Measurements from ENCODE around the gene DDN. TPM values are rescaled to one million over a fixed set of nuclear protein-coding genes. Genes with fewer than 3 reads are reported as not detected.

The DDN gene
- total RNA-seq, 1 experiment from 2014 or later: 0.17 TPM

DNA sequence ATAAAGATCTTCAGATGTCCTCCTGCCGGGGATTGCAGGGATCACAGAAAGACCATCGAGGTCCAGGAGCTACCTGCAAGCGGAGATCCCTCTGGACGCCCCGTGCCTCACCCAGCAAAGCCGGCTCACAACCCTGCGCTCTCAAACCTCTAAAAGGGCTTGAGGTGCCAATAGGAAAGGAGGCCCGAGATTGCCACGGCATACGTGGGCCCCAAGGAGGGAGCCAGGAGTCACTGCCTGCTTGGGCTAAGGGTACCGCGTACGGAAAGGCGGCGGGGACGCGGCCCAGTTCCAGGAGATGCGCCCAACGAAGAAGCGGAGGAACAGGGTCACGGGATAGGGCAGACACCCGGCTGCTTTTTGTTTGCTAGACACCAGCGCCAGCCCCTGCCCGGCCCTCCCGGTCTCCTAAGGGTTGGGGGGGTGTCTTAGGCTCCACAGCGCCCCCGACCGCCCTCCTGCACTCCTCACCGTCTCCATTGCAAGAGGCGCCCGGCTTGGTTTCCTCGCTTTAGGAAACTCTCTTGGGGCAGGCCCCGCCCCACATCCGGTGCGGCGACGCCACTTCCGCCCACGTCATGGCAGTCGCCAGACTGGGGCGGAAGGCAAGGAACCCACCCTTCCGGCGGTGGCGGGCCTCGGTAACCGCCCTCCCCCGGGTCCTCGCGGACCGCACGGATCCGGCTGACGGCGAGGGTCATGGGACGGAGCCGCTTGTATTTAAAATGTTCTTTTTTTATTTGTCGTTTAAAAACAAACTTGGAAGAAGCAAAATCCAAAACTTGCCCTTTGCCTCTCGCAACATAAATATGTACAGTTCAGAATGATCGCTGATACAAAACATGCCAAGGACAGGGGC is 19.3 kb upstream of the DDN start, which contains the start of gene PRKAG1:
Gene PRKAG1, minus strand, starts transcription at position 516 of the 859 bp plus-strand sequence. Its CDS starts 36 bp downstream, at position 480.
- peak within 1 kb of the TSS; percentile 86 for H2AFZ ChIP-seq
- no peaks in the 10 kb centered on the region for H3K27me3 ChIP-seq (ENCODE audit: insufficient read depth, low read depth)
- ChIA-PET POLR2A (ENCODE audit: unreplicated experiment) (interaction anchor here (0.6 to 0.9 kb wide), 3 partner anchors 19 to 203 kb away, joined by 3 to 6 read pairs (median 4); partner anchors contain the start of gene DDN), CTCF (interaction anchor here (0.8 to 2.6 kb wide), 4 partner anchors 17 to 25 kb away, joined by 3 to 10 read pairs (median 5); no protein-coding TSS in a partner anchor)
- H3K9me3 ChIP-seq (ENCODE audit: insufficient read depth, low read depth): no peaks in the 10 kb centered on the region
- H3K4me3 ChIP-seq: peak within 1 kb of the TSS; percentile 65
- intact Hi-C loops (cut with micrococcal nuclease; ENCODE audit: unreplicated experiment): loop anchor here (2.0 to 5.0 kb wide), 2 partner anchors 18 to 39 kb away; no protein-coding TSS in a partner anchor
- H3K9me2 ChIP-seq (ENCODE audit: insufficient read depth): no peaks in the 10 kb centered on the region
- H3K4me2 ChIP-seq: peak within 1 kb of the TSS; percentile 87
- H3K27ac ChIP-seq: peak within 1 kb of the TSS; percentile 91
- peaks cover 14% of the 10 kb centered on the region for H3K4me1 ChIP-seq (replicated peaks; ENCODE audit: insufficient read depth)
- H3F3A ChIP-seq (ENCODE audit: insufficient read depth, low read depth): peaks cover 32% of the 10 kb centered on the region
- BruUV-seq (replicated peaks): TSS peak; percentile 62
- DNase-seq: peak; percentile 87 to 93
- no peaks in the 10 kb centered on the region for H4K20me1 ChIP-seq (ENCODE audit: insufficient read depth)
- H3K79me2 ChIP-seq (ENCODE audit: low read depth): peaks cover 30% of the 10 kb centered on the region
- TF ChIP-seq CTCF (conservative IDR thresholded peaks at IDR 0.05): no peak; the same call in 1 of the 2 replicates
- TF ChIP-seq EZH2 (IDR thresholded peaks at IDR 0.05; ENCODE audit: low read depth): no peak
- no peaks in the 10 kb centered on the region for H3K36me3 ChIP-seq (ENCODE audit: low read depth)

GRCh38 chr12:49017891-49018260 is 18.7 kb upstream of the DDN start:
- CTCF ChIA-PET: interaction anchor here (0.6 to 2.6 kb wide), 4 partner anchors 17 to 50 kb away, joined by 3 to 10 read pairs (median 6); no protein-coding TSS in a partner anchor
- H3K79me2 ChIP-seq (ENCODE audit: low read depth): peaks cover 30% of the 10 kb centered on the region
- no peak for DNase-seq
- H3K36me3 ChIP-seq (ENCODE audit: low read depth): no peaks in the 10 kb centered on the region
- peaks cover 27% of the 10 kb centered on the region for H3F3A ChIP-seq (ENCODE audit: insufficient read depth, low read depth)
- peaks cover 14% of the 10 kb centered on the region for H3K4me1 ChIP-seq (replicated peaks; ENCODE audit: insufficient read depth)
- POLR2A ChIA-PET (ENCODE audit: unreplicated experiment): interaction anchor here (0.6 to 0.9 kb wide), 3 partner anchors 19 to 203 kb away, joined by 3 to 6 read pairs (median 4); partner anchors contain the start of gene DDN
- intact Hi-C loops (cut with micrococcal nuclease; ENCODE audit: unreplicated experiment): loop anchor here (2.0 to 5.0 kb wide), 2 partner anchors 17 to 39 kb away; no protein-coding TSS in a partner anchor
- peak overlapping the region; percentile 87 for H3K4me2 ChIP-seq
- no peaks in the 10 kb centered on the region for H3K27me3 ChIP-seq (ENCODE audit: insufficient read depth, low read depth)
- no peaks in the 10 kb centered on the region for H3K9me2 ChIP-seq (ENCODE audit: insufficient read depth)
- no peaks in the 10 kb centered on the region for H3K9me3 ChIP-seq (ENCODE audit: insufficient read depth, low read depth)
- H4K20me1 ChIP-seq (ENCODE audit: insufficient read depth): no peaks in the 10 kb centered on the region
- peak overlapping the region; percentile 65 for H3K4me3 ChIP-seq
- H3K27ac ChIP-seq: peak overlapping the region; percentile 91
- TF ChIP-seq CTCF (conservative IDR thresholded peaks at IDR 0.05) (no peak), EZH2 (IDR thresholded peaks at IDR 0.05; ENCODE audit: low read depth) (no peak)
- peak overlapping the region; percentile 70 for H2AFZ ChIP-seq
- no TSS peak for BruUV-seq (replicated peaks)

- no peak for DNase-seq
- H3F3A ChIP-seq (ENCODE audit: insufficient read depth, low read depth): peaks cover 22% of the 10 kb centered on the region
- H3K27me3 ChIP-seq (ENCODE audit: insufficient read depth, low read depth): no peaks in the 10 kb centered on the region
- ChIA-PET POLR2A (ENCODE audit: unreplicated experiment) (no interaction called here), CTCF (no interaction called here)
- peaks cover 30% of the 10 kb centered on the region for H3K79me2 ChIP-seq (ENCODE audit: low read depth)
- no peaks in the 10 kb centered on the region for H3K9me3 ChIP-seq (ENCODE audit: insufficient read depth, low read depth)
- TF ChIP-seq CTCF (conservative IDR thresholded peaks at IDR 0.05) (no peak), EZH2 (IDR thresholded peaks at IDR 0.05; ENCODE audit: low read depth) (no peak)
- no peaks in the 10 kb centered on the region for H3K36me3 ChIP-seq (ENCODE audit: low read depth)
- intact Hi-C loops (cut with micrococcal nuclease; ENCODE audit: unreplicated experiment): loop anchor here (5.0 kb wide), 1 partner anchor 42 kb away; no protein-coding TSS in a partner anchor
- no peak overlapping the region for H3K27ac ChIP-seq
- BruUV-seq (replicated peaks): no TSS peak
- no peak overlapping the region for H3K4me3 ChIP-seq
- H3K9me2 ChIP-seq (ENCODE audit: insufficient read depth): no peaks in the 10 kb centered on the region
- no peak overlapping the region for H3K4me2 ChIP-seq
- no peak overlapping the region for H2AFZ ChIP-seq
- no peaks in the 10 kb centered on the region for H4K20me1 ChIP-seq (ENCODE audit: insufficient read depth)
- peaks cover 14% of the 10 kb centered on the region for H3K4me1 ChIP-seq (replicated peaks; ENCODE audit: insufficient read depth)
These were observed 16.0 kb upstream of the DDN start for GRCh38 chr12:49015196-49015595.

All from PC-9 (cell line).